Activated naive CD8-positive, alpha-beta T cell treated with anti-CD3 and anti-CD28 coated beads, Interleukin-2, amount 50 U/mL, for 16 hours (primary cell): ENCODE data around the gene GRK3.
"Not testable (repeated sequence)": the region's sequence is repeated elsewhere in the genome, so short reads cannot be mapped to it uniquely, and the experiment has no call there.

Experiments used
- DNase-seq: peaks from one replicate; pipeline ENCODE4 v3.0.0-alpha.2; 2020; ENCODE audit warnings: low read depth, low spot score

GRK3 gene

DNA sequence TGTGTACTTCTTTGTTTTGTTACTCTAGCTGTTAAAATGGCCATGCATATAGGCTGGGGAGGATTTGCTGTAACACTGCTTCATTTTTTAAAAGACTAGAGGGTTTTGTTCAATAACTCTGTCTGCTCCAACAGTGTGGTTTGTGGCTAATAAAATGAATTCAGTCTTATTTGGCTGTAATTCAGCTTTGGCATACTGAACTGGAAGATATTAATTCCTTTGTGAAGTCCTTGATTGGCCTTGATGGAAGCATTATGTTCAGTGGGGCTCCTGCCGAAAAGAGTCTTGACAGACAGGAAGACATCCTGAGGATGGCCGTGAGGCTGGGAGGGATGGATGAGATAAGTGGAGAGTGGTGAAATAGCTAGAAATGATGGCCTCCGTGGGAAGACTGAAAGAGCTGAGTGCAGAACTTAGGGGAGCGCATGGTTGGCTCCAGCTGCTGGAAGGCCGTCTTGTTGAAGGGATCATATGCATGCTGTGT is 132.7 kb downstream of the GRK3 start:
- DNase-seq: no peak

DNA sequence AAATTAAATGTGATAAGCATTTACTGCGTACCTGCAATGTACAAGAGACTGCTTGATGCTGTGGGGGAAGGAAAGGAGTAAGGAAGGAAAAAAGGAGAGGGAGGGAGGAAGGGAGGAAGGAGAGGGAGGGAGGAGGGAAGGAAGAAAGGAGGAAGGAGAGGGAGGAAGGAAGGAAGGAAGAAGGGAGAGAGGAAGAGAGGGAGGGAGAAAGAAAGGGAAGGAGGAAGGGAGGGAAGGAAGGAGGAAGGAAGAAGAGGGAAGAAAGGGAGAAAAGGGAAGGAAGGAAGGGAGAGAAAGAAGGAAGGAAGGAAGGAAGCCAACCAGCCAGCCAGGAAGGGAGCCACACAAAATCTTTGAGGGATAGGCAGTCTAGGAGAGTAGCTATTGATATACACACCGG is 133.5 kb downstream of the GRK3 start:
- no peak for DNase-seq

DNA sequence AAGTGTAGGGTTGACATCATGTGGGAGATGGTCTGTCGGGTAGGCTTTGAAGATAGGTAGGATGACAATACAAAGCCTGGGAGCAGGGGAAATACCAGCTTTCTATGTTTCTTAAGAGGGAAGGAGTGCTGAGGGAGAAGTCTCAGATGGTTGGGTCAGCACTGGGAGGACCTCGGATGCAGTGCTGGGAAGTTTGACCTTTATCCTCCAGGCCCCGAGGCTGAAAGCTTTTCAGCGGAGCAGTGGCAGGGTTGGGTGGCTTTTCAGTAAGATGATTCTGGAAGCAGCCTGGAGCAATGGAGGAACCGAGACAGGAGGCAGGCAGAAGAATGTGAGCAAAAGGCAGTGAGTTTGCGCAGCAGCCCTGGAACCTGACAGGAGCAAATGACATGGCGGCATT is 134.0 kb downstream of the GRK3 start:
- no peak for DNase-seq

DNA sequence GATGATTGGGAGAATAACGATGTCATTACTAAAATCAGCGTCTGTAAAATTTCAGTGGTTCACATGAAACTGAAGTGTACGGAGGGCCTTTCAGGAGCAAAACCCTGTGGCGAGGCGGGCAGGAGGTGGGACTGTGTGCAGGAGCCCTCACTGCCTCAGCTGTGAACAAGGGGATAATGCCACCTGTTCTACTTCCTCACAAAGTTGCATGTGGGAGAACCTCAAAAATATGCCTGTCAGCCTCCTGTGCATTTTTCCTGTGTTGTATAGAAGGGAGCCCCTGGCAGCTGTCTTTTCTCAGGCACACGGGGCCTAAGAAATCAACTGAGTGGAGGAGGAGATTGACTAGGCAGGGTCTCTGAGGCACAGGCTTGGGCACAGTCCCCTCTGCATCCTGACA is 134.5 kb downstream of the GRK3 start:
- DNase-seq: no peak

DNA sequence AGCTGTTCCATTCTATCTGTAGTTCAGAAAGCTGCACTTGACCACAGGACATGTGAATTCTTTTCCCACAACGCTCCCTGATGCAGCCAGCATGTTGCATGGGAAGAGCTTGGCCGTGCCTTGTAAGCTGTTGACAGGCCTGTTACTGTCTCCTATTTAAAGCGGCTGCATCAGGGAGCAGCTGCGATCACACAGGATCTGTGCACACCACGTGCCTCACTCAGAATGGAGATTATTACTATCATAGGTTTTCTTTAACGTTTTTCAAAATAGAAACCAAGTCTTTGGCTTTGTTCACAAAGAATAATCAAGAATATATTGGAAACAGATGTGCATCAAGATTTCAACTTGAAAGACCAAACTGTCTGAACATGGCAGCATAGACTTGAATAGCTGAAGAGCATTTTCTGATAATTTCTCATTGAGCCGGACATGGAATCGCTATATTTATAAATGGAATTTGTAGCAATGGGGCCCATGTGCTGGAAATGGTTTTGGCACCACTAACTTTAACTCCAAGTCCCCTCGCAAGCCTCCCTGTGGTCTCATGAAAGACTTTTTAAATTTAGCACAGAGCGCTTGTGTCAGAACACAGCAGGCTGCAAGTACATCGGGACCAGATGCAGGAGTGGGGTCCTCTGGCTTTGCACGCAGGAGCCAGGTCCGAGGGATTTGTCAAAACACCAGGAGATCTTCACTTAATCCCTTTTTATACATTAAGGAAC is 136.7 kb downstream of the GRK3 start:
- no peak for DNase-seq

DNA sequence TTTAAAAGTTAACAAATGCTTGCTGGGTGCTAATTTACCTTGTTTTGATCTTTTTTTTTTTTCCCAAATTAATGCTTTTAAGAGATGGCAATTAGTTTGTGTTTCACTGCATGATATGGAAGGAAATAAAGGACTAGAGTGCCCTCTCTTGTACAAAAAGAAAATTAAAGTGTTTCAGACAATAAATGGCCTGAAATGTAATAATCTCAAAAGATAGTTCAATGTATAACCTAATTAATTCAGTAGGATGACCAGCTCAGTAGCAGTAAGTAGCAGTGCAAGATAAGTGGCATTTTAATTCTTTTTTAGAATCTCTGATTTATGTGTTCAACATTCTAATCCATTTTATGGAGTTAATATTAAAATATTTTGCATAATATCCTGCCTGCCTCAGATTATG is 137.6 kb downstream of the GRK3 start:
- no peak for DNase-seq

DNA sequence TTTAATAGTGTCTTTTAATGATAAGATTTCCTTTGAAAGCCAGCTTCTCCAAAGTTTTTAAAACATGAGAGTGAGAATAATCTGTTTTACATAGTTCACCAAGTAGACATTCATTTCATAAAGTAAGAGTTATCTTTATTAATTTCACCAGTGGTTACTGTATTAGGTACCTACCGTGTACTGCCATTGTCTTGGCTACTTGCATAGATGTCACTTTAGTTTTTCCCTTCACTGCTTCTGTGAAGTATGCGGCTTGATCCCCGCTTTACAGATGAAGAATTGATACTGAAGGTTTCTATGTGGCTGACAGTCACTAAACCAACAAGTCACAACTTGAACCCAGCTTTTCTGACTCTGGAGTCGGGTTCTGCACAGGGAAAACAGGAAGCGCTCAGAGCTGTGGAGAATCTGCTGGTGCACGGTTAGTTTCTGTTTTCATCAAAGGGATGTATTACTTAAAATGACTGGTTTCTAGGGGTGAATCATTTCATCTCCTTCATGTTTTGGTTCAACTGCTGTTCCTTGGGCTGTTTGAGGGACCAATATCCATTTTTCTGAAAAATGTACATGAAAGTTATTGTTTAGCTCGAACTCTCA is 138.2 kb downstream of the GRK3 start:
- no peak for DNase-seq

DNA sequence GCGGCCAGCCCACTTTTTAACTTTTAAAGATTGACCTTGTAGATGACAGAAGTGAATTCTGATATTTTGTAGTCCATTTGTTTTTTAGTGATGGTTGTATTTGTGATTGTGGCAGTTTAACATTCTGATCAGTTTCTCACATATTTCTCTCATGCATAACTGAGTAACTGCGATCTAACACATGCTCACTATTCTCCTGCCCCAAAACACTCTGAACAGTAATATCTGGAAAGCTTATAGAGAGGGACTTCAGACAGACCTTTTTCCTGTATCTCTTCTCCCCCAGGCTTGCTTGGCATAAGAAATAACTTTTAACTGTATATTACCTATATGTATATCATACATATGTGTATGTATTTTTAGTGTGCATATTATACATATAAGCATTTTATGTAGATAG is 140.2 kb downstream of the GRK3 start:
- no peak for DNase-seq

DNA sequence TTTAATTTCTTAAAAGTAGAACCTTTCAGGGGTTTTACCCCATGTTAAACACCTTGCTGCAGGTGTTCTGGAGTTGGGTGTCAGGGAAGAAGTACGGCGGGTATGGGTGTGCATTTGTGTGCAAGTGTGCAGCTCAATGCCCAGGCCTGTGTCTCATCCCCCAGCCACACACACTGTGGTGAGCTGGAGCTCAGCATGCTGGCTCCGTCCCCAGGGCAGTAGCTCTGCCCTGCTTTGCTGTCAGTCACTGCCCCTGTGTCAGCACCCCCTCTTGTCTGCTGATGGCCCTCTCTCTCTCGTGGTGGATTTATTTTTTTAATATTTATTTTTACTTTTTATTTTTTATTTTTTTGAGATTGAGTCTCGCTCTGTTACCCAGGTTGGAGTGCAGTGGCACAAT is 141.7 kb downstream of the GRK3 start:
- no peak for DNase-seq

DNA sequence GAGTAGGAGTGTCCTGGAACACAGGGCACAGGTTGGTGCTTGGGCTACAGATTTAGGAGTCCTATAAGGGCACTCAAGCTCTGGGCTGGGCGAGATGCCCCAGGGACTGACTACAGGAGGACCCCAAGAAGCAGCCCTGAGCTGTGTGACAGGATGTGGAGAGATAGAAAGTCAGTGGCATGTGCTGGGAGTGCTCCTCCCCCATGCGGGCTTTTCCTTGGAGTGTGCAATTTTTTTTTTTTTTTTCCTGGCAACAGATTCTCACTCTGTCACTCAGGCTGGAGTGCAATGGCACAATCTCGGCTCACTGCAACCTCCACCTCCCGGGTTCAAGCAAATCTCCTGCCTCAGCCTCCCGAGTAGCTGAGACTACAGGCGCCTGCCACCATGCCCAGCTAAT is 144.0 kb downstream of the GRK3 start:
- DNase-seq: not testable (repeated sequence)

DNA sequence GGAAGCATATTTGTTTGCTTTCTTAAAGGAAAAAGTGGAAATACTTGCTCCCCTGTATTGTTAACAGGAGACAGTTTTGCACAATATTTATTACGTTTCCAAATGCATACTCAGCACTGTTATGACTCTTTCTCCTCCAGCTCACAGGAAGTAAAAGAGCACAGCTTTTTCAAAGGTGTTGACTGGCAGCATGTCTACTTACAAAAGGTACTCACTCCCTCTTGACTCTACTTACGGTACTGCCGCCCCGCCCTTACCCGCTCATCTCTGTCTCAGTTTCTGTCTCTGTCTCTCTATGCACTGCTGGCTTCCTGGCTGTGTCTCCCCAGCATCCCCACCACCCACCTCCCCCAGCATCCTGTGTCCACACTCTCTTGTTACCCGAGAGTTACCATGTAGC is 145.3 kb downstream of the GRK3 start:
- DNase-seq: no peak

DNA sequence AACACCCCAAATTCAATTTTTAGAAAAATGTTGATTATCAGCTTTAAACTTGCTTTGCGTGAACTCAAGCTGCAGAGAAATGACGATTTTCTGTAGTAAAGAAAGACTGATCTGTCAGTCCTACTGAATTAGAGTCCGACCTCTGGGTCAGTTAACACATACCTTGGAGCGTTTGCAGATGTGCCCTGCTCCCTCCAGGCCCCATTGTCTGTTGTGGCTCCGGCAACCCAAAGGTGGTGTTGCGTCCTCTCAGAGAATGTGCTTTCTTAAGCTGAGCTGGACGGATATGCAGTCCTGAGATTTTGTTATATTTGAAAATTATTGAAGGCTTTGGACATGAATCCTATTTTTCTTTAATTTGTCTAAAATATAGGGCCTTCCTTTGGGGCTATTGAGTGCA is 146.0 kb downstream of the GRK3 start:
- no peak for DNase-seq

DNA sequence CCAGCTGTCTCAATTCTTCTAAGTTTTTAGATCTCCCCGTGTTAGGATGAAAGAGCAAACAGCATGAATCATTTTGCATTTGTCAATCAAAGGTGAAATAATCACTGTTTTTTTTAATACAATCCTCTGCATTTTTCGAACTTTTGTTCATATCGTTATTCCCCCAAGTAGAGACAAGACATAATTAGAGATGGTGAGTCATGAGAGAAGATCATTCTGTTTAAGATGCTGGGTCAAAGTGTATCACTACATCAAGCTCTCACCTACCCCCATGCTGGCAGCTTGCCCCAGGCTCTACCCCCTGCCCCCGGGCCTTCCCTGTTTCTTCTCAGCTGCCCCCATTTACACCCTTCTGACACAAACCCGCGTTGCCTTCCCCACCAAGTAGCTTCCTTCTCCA is 147.0 kb downstream of the GRK3 start:
- DNase-seq: no peak

DNA sequence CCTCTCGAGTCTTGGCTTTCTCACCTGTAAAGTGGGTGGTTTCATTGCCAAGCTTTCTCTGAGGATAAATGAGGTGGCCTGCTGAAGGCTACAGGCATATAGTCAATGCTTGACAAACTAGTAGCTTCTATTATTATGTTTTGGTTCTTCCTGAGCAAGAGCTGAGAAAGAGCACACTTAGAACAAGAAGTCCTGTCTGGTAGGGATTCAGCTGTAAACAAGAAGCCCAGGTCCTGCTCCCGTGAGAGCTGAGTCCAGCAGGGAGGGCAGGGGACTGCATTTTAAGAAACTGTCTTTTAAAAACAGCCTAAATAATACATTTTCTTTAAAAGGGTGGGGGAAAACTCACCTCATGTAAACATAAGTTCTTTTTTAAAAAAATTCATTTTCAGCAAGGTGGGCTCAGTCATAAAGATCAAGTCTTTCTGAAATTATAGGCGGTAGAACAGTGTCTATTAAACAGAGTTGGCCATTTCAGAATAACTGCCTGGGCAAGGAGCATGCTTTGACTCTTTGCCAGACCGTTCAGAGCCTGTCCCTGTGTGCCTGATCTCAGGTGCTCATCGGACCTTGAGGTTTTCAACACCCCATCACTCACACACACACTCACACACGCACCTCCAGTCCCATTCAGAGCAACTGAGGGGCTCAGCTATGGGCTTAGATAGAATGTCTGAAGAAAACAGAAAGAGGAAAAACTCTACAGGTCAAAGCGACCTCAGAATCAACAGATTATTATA is 148.4 kb downstream of the GRK3 start:
- DNase-seq: no peak

DNA sequence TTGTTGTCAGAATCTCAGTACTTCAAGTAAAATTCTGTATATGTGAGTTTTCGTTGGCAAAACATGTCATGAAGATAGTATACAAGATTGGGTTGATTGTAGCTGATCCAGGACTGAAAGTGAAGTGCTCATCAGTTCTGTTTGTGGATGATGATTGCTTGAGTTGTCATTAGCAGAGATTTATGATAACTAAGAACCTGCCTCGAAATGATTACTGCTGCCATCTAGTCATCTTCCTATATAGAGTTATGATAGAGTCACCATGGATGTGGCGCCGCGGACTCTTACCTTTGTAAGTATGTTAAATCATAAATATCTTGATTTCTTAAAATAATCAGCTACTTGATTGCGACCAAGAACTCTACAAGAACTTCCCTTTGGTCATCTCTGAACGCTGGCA is 149.6 kb downstream of the GRK3 start:
- no peak for DNase-seq

DNA sequence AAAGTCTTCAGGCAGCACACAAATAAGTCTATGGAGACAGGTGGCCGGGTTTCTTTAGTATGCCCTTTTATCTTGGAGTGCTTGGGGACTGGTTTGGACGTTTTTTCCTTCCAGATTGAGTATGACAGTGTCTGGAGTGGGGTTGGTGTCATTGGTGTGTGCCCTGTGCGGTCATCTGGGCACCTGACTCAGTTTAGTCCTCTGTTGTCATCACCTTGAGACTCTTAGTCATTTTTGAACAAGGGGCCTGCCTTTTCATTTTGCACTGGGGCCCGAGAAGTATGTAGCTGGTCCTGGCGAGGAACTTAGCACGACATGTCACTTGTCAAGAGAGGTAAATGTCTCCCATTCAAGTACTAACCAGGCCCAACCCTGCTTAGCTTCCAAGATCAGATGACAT is 150.3 kb downstream of the GRK3 start:
- DNase-seq: no peak

DNA sequence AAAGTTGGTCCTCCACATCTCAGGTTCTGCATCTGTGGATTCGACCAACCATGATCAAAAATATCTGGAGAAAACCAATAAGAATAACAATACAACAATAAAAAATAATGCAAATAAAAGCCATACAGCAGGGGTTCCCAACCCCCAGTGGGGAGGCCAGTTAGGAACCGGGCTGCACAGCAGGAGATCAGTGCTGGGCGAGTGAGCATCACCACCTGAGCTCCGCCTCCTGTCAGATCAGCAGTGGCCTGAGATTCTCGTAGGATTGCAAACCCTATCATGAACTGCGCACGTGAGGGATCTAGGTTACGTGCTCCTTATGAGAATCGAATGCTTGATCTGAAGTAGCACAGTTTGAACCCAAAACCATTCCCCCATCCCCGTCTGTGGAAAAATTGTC is 152.2 kb downstream of the GRK3 start:
- no peak for DNase-seq

DNA sequence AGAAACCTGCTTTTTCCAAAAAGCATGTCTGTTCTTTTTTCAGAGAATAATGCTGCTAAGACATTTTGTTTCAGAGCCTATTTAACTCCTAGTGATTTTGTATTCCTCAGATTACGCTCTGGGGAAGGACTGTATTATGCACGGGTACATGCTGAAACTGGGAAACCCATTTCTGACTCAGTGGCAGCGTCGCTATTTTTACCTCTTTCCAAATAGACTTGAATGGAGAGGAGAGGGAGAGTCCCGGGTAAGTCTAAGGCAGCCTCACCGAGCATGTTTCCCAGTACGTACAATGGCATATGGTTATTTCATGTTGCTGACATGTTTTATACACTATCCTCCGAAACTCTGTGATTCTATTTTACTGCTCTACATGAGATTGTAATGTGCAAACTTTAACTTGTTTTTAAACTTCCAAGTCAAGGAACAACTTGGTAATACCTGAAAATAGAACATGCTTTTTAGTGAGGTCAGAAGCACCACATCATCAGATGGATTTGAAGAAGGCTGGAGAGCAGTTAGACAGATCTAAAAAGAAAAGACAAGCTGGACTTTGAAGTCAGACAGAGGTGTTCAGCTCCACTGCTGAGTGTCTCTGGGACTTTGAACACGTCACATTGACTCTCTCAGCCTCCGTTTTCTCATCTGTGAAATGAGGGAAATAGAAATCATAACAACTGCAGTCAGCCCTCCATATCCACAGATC is 153.8 kb downstream of the GRK3 start:
- DNase-seq: no peak

DNA sequence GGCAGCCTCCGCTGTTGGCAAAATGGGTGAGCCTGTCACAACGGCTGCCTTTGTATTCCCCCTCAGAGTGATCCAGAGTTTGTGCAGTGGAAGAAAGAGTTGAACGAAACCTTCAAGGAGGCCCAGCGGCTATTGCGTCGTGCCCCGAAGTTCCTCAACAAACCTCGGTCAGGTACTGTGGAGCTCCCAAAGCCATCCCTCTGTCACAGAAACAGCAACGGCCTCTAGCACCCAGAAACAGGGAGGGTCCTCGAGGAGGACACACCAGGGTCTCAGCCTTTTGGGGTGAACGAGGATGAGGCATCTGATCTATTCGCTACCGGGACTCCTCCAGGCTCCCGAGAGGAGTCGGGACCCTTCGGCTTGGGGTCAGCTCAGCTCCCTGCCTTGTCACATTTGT is 157.7 kb downstream of the GRK3 start:
- DNase-seq: no peak

DNA sequence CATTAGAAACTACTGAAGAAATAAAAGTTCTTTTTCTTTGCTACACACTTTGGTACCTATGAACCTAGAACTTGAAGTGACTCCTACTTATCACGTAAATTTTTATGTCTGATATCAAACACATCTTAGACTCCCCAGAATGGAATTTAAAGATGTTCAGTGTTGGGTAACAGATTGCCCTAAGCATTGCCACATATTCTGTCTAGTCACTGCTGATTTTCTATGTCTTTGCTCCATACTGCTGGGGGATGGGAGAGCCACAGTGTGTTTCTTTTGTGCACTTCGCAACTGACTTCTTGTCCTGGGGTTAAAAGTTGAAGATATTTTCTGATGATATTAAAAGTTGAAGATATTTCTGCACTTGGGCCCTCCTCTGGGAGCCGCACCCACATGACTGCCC is 158.2 kb downstream of the GRK3 start:
- DNase-seq: no peak

DNA sequence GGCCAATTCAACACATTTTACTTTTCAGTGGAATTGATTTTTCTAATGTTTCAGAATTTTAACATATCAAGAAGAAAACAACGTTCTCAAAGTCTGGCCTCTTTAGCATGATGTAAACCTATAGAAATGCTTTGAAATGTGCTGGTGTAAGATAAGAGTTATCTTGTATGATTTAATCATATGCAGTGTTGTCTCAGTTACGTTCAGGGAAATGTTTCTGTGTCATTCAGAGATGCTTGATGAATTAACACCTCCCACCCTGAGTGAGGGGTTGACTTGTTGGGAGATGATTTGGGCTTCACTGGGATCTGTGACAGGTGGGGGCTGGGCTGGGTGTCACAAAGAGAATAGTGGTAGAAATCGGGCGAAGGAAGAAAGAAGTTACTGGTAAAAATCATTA is 161.8 kb downstream of the GRK3 start:
- DNase-seq: no peak

DNA sequence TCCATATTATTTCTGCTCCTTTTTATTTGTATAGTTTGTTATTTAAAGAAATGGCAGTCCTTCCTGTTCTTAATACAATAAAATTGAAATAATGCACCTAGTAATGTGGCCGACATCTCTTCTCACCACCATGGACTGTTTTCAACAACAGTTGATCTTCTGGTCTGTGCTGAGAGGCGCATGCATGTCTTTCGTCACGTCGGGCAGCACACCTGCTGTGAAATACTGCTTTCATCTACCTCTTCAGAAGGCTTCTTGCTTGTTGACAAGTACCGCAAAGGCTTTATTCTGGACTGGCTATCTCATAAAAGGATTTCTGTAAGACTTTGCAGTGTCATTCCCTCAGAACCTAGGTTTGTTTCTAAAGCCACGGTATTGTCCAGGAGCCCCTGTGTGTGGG is 163.6 kb downstream of the GRK3 start:
- DNase-seq: no peak
